H1 (cell line): ENCODE data around the gene MUC2. TPM values are rescaled to one million over a fixed set of nuclear protein-coding genes. Genes with fewer than 3 reads are reported as not detected.

Experiments used
- CTCF ChIA-PET: fragments of 300-600 bp; sonication (Branson Sonifier 250); formaldehyde crosslinking; loops from one replicate; lab custom pipeline; 2021; ENCODE audit not compliant: partially characterized antibody; lab: Charles Lee
- POLR2A ChIA-PET: fragments of 300-600 bp; sonication (Branson Sonifier 250); formaldehyde crosslinking; loops from one replicate; lab custom pipeline; 2021; ENCODE audit warnings: inconsistent platforms; ENCODE audit not compliant: partially characterized antibody; lab: Charles Lee
- DNase-seq, 2 experiments: peaks; one replicate each; pipeline versions ENCODE4 v3.0.0 to v3.0.0-alpha.2; 2010 to 2022; ENCODE audit warnings: low spot score in 2 of 2, low read depth in 1 of 2, mixed read lengths in 1 of 2
- FAIRE-seq: peaks from 2 replicates; lab custom pipeline; 2011; peaks lifted over from hg19 to GRCh38; lab: Jason Lieb, UNC
- H2AFZ ChIP-seq: 2 replicates; pipeline ENCODE4 v1.8.1; 2012; ENCODE audit warnings: low read length, inconsistent platforms
- H2AK5ac ChIP-seq: 2 replicates; pipeline ENCODE4 v1.6.1; 2013; ENCODE audit warnings: low read depth, low read length
- H2BK120ac ChIP-seq: replicated peaks from 2 replicates; pipeline ENCODE3; 2013; ENCODE audit warnings: low read depth, low read length, inconsistent platforms
- H2BK12ac ChIP-seq: 2 replicates; pipeline ENCODE4 v1.6.1; 2013; ENCODE audit warnings: low read depth, low read length
- H2BK15ac ChIP-seq: 2 replicates; pipeline ENCODE4 v1.6.1; 2013; ENCODE audit warnings: low read length
- H2BK20ac ChIP-seq: 2 replicates; pipeline ENCODE4 v1.6.1; 2013; ENCODE audit warnings: low read length
- H2BK5ac ChIP-seq: 2 replicates; pipeline ENCODE4 v1.6.1; 2013; ENCODE audit warnings: low read depth, low read length
- H3K14ac ChIP-seq: 2 replicates; pipeline ENCODE4 v1.6.1; 2013; ENCODE audit warnings: inconsistent platforms; ENCODE audit not compliant: insufficient read length
- H3K18ac ChIP-seq: 2 replicates; pipeline ENCODE4 v1.6.1; 2013; ENCODE audit warnings: low read length; ENCODE audit errors: extremely low read depth
- H3K23ac ChIP-seq: 2 replicates; pipeline ENCODE4 v1.6.1; 2013; ENCODE audit warnings: inconsistent platforms; ENCODE audit not compliant: insufficient read length
- H3K23me2 ChIP-seq: 2 replicates; pipeline ENCODE4 v1.6.1; 2013; ENCODE audit warnings: low read depth, low read length
- H3K27ac ChIP-seq: 2 replicates; pipeline ENCODE4 v1.6.1; 2011; ENCODE audit warnings: low read depth, low read length, inconsistent platforms
- H3K27me3 ChIP-seq, 4 experiments: replicated peaks in 1 of 4; 1 replicate in 1 of 4; 2 replicates in 3 of 4; pipeline versions ENCODE4 v1.6.1 to v1.8.1; 2011 to 2013; ENCODE audit warnings: low read length in 3 of 4, mild to moderate bottlenecking in 3 of 4, inconsistent platforms in 2 of 4, mixed read lengths in 2 of 4, moderate library complexity in 1 of 4; ENCODE audit not compliant: control insufficient read depth in 3 of 4, insufficient read depth in 3 of 4; ENCODE audit errors: extremely low read depth in 1 of 4
- H3K36me3 ChIP-seq, 4 experiments: 2 replicates each; pipeline versions ENCODE4 v1.6.1 to v1.8.1; 2011 to 2013; ENCODE audit warnings: mild to moderate bottlenecking in 4 of 4, low read length in 3 of 4, moderate library complexity in 2 of 4, control low read depth in 1 of 4, inconsistent platforms in 1 of 4; ENCODE audit not compliant: insufficient read depth in 4 of 4, control insufficient read depth in 2 of 4
- H3K4ac ChIP-seq: replicated peaks from 2 replicates; pipeline ENCODE3; 2013; ENCODE audit warnings: low read length, low read depth, mixed read lengths, inconsistent platforms; ENCODE audit not compliant: insufficient read length
- H3K4me1 ChIP-seq, 4 experiments: replicated peaks in 1 of 4; 1 replicate in 1 of 4; 2 replicates in 3 of 4; pipeline versions ENCODE4 v1.6.1 to v1.8.1; 2011 to 2013; ENCODE audit warnings: low read length in 3 of 4, inconsistent platforms in 2 of 4, mixed read lengths in 1 of 4; ENCODE audit not compliant: insufficient read depth in 4 of 4, control insufficient read depth in 3 of 4
- H3K4me2 ChIP-seq, 2 experiments: 2 replicates each; pipeline versions ENCODE4 v1.6.1 to v1.8.1; 2011 to 2013; ENCODE audit warnings: low read depth in 2 of 2, low read length in 2 of 2, control low read depth in 1 of 2, inconsistent platforms in 1 of 2, mild to moderate bottlenecking in 1 of 2; ENCODE audit not compliant: insufficient read depth in 1 of 2
- H3K4me3 ChIP-seq, 4 experiments: fragments of 200-600, 300-600 bp in 1 of 4; sonication (generic), shearing (Covaris generic), sonication (Bioruptor Twin) in 1 of 4; 2 replicates each; pipeline versions ENCODE4 v1.5.1 to v1.8.1; 2011 to 2016; ENCODE audit warnings: low read length in 4 of 4, low read depth in 3 of 4, control low read depth in 2 of 4, inconsistent platforms in 2 of 4, mild to moderate bottlenecking in 2 of 4, mixed read lengths in 1 of 4, moderate library complexity in 1 of 4; ENCODE audit not compliant: insufficient read depth in 2 of 4; ENCODE audit errors: extremely low read depth in 1 of 4
- H3K56ac ChIP-seq: replicated peaks from 2 replicates; pipeline ENCODE3; 2013; ENCODE audit warnings: low read depth, mild to moderate bottlenecking, mixed read lengths, low read length, inconsistent platforms; ENCODE audit not compliant: insufficient read length
- H3K79me1 ChIP-seq: 2 replicates; pipeline ENCODE4 v1.6.1; 2013; ENCODE audit warnings: low read depth, low read length, control low read depth
- H3K79me2 ChIP-seq, 2 experiments: 2 replicates each; pipeline versions ENCODE4 v1.6.1 to v1.8.1; 2012 to 2013; ENCODE audit warnings: low read length in 2 of 2, mild to moderate bottlenecking in 2 of 2, inconsistent platforms in 1 of 2; ENCODE audit not compliant: insufficient read depth in 2 of 2, control insufficient read depth in 1 of 2
- H3K9ac ChIP-seq, 4 experiments: replicated peaks in 1 of 4; 1 replicate in 1 of 4; 2 replicates in 3 of 4; pipeline versions ENCODE4 v1.6.1 to v1.8.1; 2011 to 2013; ENCODE audit warnings: low read depth in 3 of 4, low read length in 3 of 4, control low read depth in 2 of 4, mild to moderate bottlenecking in 2 of 4, moderate library complexity in 2 of 4, inconsistent platforms in 1 of 4; ENCODE audit errors: extremely low read depth in 1 of 4
- H3K9me3 ChIP-seq, 2 experiments: 2 replicates each; pipeline versions ENCODE4 v1.6.1 to v1.8.1; 2012 to 2013; ENCODE audit warnings: mild to moderate bottlenecking in 2 of 2, moderate library complexity in 2 of 2, control low read depth in 1 of 2, inconsistent platforms in 1 of 2, low read depth in 1 of 2, low read length in 1 of 2, mixed read lengths in 1 of 2; ENCODE audit not compliant: insufficient read depth in 2 of 2
- H4K20me1 ChIP-seq, 2 experiments: replicated peaks in 1 of 2; 2 replicates each; pipeline versions ENCODE3 to v1.8.1; 2011 to 2013; ENCODE audit warnings: inconsistent platforms in 2 of 2, low read length in 2 of 2, mild to moderate bottlenecking in 1 of 2; ENCODE audit not compliant: insufficient read depth in 2 of 2, control insufficient read depth in 1 of 2
- H4K5ac ChIP-seq: 2 replicates; pipeline ENCODE4 v1.6.1; 2013; ENCODE audit warnings: low read length, low read depth, mixed read lengths, inconsistent platforms; ENCODE audit not compliant: insufficient read length
- H4K8ac ChIP-seq: 2 replicates; pipeline ENCODE4 v1.8.0; 2013; ENCODE audit warnings: mild to moderate bottlenecking, moderate library complexity, low read length, inconsistent platforms; ENCODE audit not compliant: insufficient read depth; ENCODE audit errors: extremely low read depth
- H4K91ac ChIP-seq: replicated peaks from 2 replicates; pipeline ENCODE3; 2013; ENCODE audit warnings: low read length, mixed read lengths, inconsistent platforms; ENCODE audit not compliant: insufficient read length
- BRCA1 ChIP-seq: IDR thresholded peaks from 2 replicates; pipeline ENCODE4 v1.6.1; 2012; ENCODE audit warnings: low read depth, low read length, improper control_type of control experiment
- CBX8 ChIP-seq: fragments of 300-800, 300-1000 bp; sonication (generic); IDR thresholded peaks from 2 replicates; pipeline ENCODE4 v1.7.1; 2016; ENCODE audit warnings: low read depth, low read length, borderline replicate concordance
- CTBP2 ChIP-seq: IDR thresholded peaks from 2 replicates; pipeline ENCODE4 v1.7.0; 2011; ENCODE audit warnings: borderline replicate concordance, mild to moderate bottlenecking, moderate library complexity, mixed read lengths, low read length; ENCODE audit not compliant: insufficient read depth, insufficient read length
- EZH2 ChIP-seq: fragments of 200-600 bp; sonication (generic); IDR thresholded peaks from 2 replicates; pipeline ENCODE4 v1.7.1; 2012; ENCODE audit warnings: low read depth, mild to moderate bottlenecking, moderate library complexity, low read length, inconsistent platforms; ENCODE audit not compliant: severe bottlenecking
- POU5F1 ChIP-seq: IDR thresholded peaks from 2 replicates; pipeline ENCODE4 v1.6.1; 2011; ENCODE audit warnings: low read depth, mild to moderate bottlenecking, low read length, moderate library complexity
- RAD21 ChIP-seq, 2 experiments: IDR thresholded peaks in 1 of 2; conservative IDR thresholded peaks in 1 of 2; 2 replicates each; pipeline ENCODE4 v1.6.1; 2011; ENCODE audit warnings: low read depth in 2 of 2, low read length in 2 of 2, improper control_type of control experiment in 1 of 2, inconsistent platforms in 1 of 2, mild to moderate bottlenecking in 1 of 2, moderate library complexity in 1 of 2
- RFX5 ChIP-seq: IDR thresholded peaks from 2 replicates; pipeline ENCODE4 v1.6.1; 2011; ENCODE audit warnings: low read depth, low read length, improper control_type of control experiment, borderline replicate concordance
- TAF7 ChIP-seq: optimal IDR thresholded peaks from 2 replicates; pipeline ENCODE3; 2011; ENCODE audit warnings: low read depth, mild to moderate bottlenecking, inconsistent platforms, low read length, moderate library complexity, borderline replicate concordance
- TCF12 ChIP-seq: IDR thresholded peaks from 2 replicates; pipeline ENCODE4 v1.6.1; 2011; ENCODE audit warnings: low read depth, mild to moderate bottlenecking, low read length
- WGBS, 2 experiments: shearing (Covaris generic) in 1 of 2; methylation state at CpG; one replicate each; pipeline versions ENCODE4 v1.1.6 to v1.1.7; 2013 to 2015; ENCODE audit warnings: low lambda C conversion rate in 2 of 2, mixed read lengths in 2 of 2, inconsistent platforms in 1 of 2, low coverage in 1 of 2, missing lambda C conversion rate in 1 of 2; ENCODE audit not compliant: insufficient replicate concordance in 2 of 2, insufficient coverage in 1 of 2, insufficient read length in 1 of 2; ENCODE audit errors: extremely low coverage in 1 of 2, missing lambda C conversion rate in 1 of 2; 5-methylcytosine and 5-hydroxymethylcytosine counted together
- polyA plus RNA-seq, 7 experiments: library from polyadenylated mRNA; depleted of rRNA in 3 of 7; stranded (reverse) in 5 of 7; unstranded in 2 of 7; fragments of >200 nt in 5 of 7; fragments of 200-250 nt in 2 of 7; gene quantifications; 1 replicate in 5 of 7; 2 replicates in 1 of 7; 4 replicates in 1 of 7; pipeline versions ENCODE4 v1.2.1 to v1.2.3, GENCODE V29; 2011 to 2013; ENCODE audit warnings: missing spikeins in 2 of 7, mixed read lengths in 2 of 7
- total RNA-seq: library from RNA; stranded (reverse); fragmentation: NEBNext Ultra II Directional; extraction: Animal tissue kit (Norgen Biotek cat#: 25700); gene quantifications from 2 replicates; pipeline ENCODE4 v1.2.1, GENCODE V29; 2021

Gene MUC2
- total and polyA plus RNA-seq, 2 of the 8 experiments (the other 6 are each of a cell fraction or from before 2014, with no cell fraction given), result not detected

GRCh38 chr11:1089738-1090599 lies 15.3 kb downstream of the MUC2 start:
- ChIA-PET CTCF (no interaction called here), POLR2A (no interaction called here)
- peaks cover 2% of the 10 kb centered on the region; the same call in 1 of the 2 replicates for H3K79me1 ChIP-seq
- TF ChIP-seq TAF7 (no peak), RAD21 (IDR thresholded peaks at IDR 0.05 in 1 of 2, conservative IDR thresholded peaks at IDR 0.05 in 1 of 2; ENCODE audit: low read depth in 2 of 2, low read length in 2 of 2) (no peak), RFX5 (no peak), POU5F1 (no peak), TCF12 (no peak), BRCA1 (no peak), EZH2 (no peak), CTBP2 (no peak), CBX8 (no peak)

More at GRCh38 chr11:1089738-1090599, 15.3 kb downstream of the MUC2 start:
- H3K18ac ChIP-seq, result no peak overlapping the region
- no peak for DNase-seq
- no peak overlapping the region for H3K4me3 ChIP-seq
- no peak overlapping the region for H3K27ac ChIP-seq
- peaks cover 0 to 4% of the 10 kb centered on the region in 2 experiments for H4K20me1 ChIP-seq
- no peak overlapping the region for H3K4ac ChIP-seq
- no peak overlapping the region for H4K8ac ChIP-seq
- no peak overlapping the region for H3K9ac ChIP-seq
- no peak overlapping the region for H3K14ac ChIP-seq
- no peak overlapping the region for H2BK15ac ChIP-seq
- H3K36me3 ChIP-seq, result peaks cover 0 to 3% (median 0%) of the 10 kb centered on the region in 4 experiments; a peak in 1 of 8 replicates
- no peak overlapping the region for H3K56ac ChIP-seq
- no peak overlapping the region for H2BK12ac ChIP-seq
- H4K5ac ChIP-seq, result no peak overlapping the region
- no peak overlapping the region for H3K4me2 ChIP-seq
- H3K23ac ChIP-seq, result no peak overlapping the region
- no peaks in the 10 kb centered on the region for H3K4me1 ChIP-seq
- no peak overlapping the region for H4K91ac ChIP-seq
- peaks cover 6% of the 10 kb centered on the region; the same call in 1 of the 2 replicates for H3K23me2 ChIP-seq
- no peak overlapping the region for H2BK5ac ChIP-seq
- H2BK20ac ChIP-seq, result no peak overlapping the region
- no peak overlapping the region for H2BK120ac ChIP-seq
- WGBS, 2 experiments, result 87% methylated on average over 24 of the region's 31 CpGs; no CpG with 5 or more reads in 1 of the 2 experiments
- H2AFZ ChIP-seq, result no peak overlapping the region
- H2AK5ac ChIP-seq, result no peak overlapping the region
- H3K79me2 ChIP-seq, result no peaks in the 10 kb centered on the region
- no peak for FAIRE-seq
- no peaks in the 10 kb centered on the region; a peak in 1 of 7 replicates for H3K27me3 ChIP-seq
- peaks cover 21 to 35% of the 10 kb centered on the region in 2 experiments for H3K9me3 ChIP-seq
